HepG2 (cell line): ENCODE data around the gene SLC22A23. TPM values are rescaled to one million over a fixed set of nuclear protein-coding genes. Genes with fewer than 3 reads are reported as not detected.
A peak's percentile ranks its signal among the peaks of the same experiment; 100 is the strongest.

Experiments
- CENPX ChIP-seq: sonication (generic); formaldehyde crosslinking; IDR thresholded peaks from 2 replicates; pipeline ENCODE4 v1.9.0; 2021; ENCODE audit warnings: mild to moderate bottlenecking, missing genetic modification reagents, moderate library complexity
- ERF ChIP-seq: IDR thresholded peaks from 2 replicates; pipeline ENCODE4 v1.6.1; 2018; ENCODE audit warnings: missing biosample characterization, missing genetic modification reagents
- HMG20B ChIP-seq: conservative IDR thresholded peaks from 2 replicates; pipeline ENCODE4 v1.6.1; 2016; ENCODE audit warnings: missing genetic modification reagents, missing compliant biosample characterization
- KDM2A ChIP-seq: sonication (generic); formaldehyde crosslinking; IDR thresholded peaks from 2 replicates; pipeline ENCODE4 v1.4.0; 2020; ENCODE audit warnings: low read depth, missing genetic modification reagents, borderline replicate concordance
- KDM6A ChIP-seq: IDR thresholded peaks from 2 replicates; pipeline ENCODE4 v1.6.1; 2016; ENCODE audit warnings: low read depth
- KLF6 ChIP-seq: IDR thresholded peaks from 2 replicates; pipeline ENCODE4 v1.8.0; 2016; ENCODE audit warnings: missing biosample characterization, missing genetic modification reagents
- MTA1 ChIP-seq: sonication (generic); formaldehyde crosslinking; IDR thresholded peaks from 2 replicates; pipeline ENCODE4 v1.4.0; 2020; ENCODE audit warnings: missing genetic modification reagents, mild to moderate bottlenecking, borderline replicate concordance
- MTF2 ChIP-seq: sonication (generic); formaldehyde crosslinking; IDR thresholded peaks from 2 replicates; pipeline ENCODE4 v1.5.0; 2020; ENCODE audit warnings: missing genetic modification reagents, borderline replicate concordance
- RBM22 ChIP-seq: fragments of 200-400 bp; formaldehyde crosslinking; optimal IDR thresholded peaks from 2 replicates; pipeline ENCODE3; 2017; ENCODE audit warnings: mild to moderate bottlenecking, low read length, moderate library complexity
- SIX1 ChIP-seq: sonication (generic); formaldehyde crosslinking; IDR thresholded peaks from 2 replicates; pipeline ENCODE4 v1.4.0; 2020; ENCODE audit warnings: missing genetic modification reagents, borderline replicate concordance
- SMARCE1 ChIP-seq: fragments of 450-650 bp; IDR thresholded peaks from 2 replicates; pipeline ENCODE4 v1.6.1; 2017; ENCODE audit warnings: borderline replicate concordance
- SRSF9 ChIP-seq: fragments of 200-400 bp; formaldehyde crosslinking; IDR thresholded peaks from 2 replicates; pipeline ENCODE4 v1.6.1; 2018; ENCODE audit warnings: borderline replicate concordance, mild to moderate bottlenecking, low read depth, low read length; ENCODE audit not compliant: insufficient read depth, poor library complexity, severe bottlenecking
- ZBTB42 ChIP-seq: sonication (generic); formaldehyde crosslinking; IDR thresholded peaks from 2 replicates; pipeline ENCODE4 v1.5.0; 2020; ENCODE audit warnings: mild to moderate bottlenecking, missing genetic modification reagents
- ZMYM4 ChIP-seq: sonication (generic); formaldehyde crosslinking; IDR thresholded peaks from 2 replicates; pipeline ENCODE4 v1.8.1; 2023; ENCODE audit warnings: mild to moderate bottlenecking, missing genetic modification reagents
- ZNF207 ChIP-seq: fragments of 450-650 bp; IDR thresholded peaks from 2 replicates; pipeline ENCODE4 v1.6.1; 2016; ENCODE audit warnings: antibody characterized with exemption, borderline replicate concordance
- ZNF224 ChIP-seq: sonication (generic); formaldehyde crosslinking; IDR thresholded peaks from 2 replicates; pipeline ENCODE4 v1.5.0; 2020; ENCODE audit warnings: mild to moderate bottlenecking, missing genetic modification reagents
- ZNF430 ChIP-seq: sonication (generic); formaldehyde crosslinking; IDR thresholded peaks from 2 replicates; pipeline ENCODE4 v1.9.0; 2021; ENCODE audit warnings: mild to moderate bottlenecking, missing genetic modification reagents
- ZNF484 ChIP-seq: sonication (generic); formaldehyde crosslinking; IDR thresholded peaks from 2 replicates; pipeline ENCODE4 v1.5.1; 2020; ENCODE audit warnings: mild to moderate bottlenecking, low read depth, missing genetic modification reagents, borderline replicate concordance
- ZNF652 ChIP-seq: IDR thresholded peaks from 2 replicates; pipeline ENCODE4 v1.6.1; 2016; ENCODE audit warnings: low read depth, borderline replicate concordance
- ZNF841 ChIP-seq: sonication (generic); formaldehyde crosslinking; IDR thresholded peaks from 2 replicates; pipeline ENCODE4 v1.8.1; 2023; ENCODE audit warnings: missing genetic modification reagents, borderline replicate concordance
- polyA plus RNA-seq, 8 experiments: library from polyadenylated mRNA; depleted of rRNA in 3 of 8; stranded (reverse) in 7 of 8; unstranded in 1 of 8; fragments of >200 nt; fragmentation: Illumina TruSeq in 4 of 8; extraction: Trizol in 4 of 8; gene quantifications; 2 replicates each; pipeline versions ENCODE4 v1.2.1 to v1.2.3, GENCODE V29; 2011 to 2016; ENCODE audit warnings: low read depth in 4 of 8, missing spikeins in 1 of 8, mixed read lengths in 1 of 8; ENCODE audit not compliant: insufficient read depth in 1 of 8
- total RNA-seq, 5 experiments: library from RNA; depleted of rRNA; stranded (reverse); fragments of >200 nt; fragmentation: Illumina TruSeq; extraction: Trizol; gene quantifications; 2 replicates each; pipeline ENCODE4 v1.2.3, GENCODE V29; 2016; ENCODE audit warnings: low read depth in 1 of 5
- TF ChIP-seq, protein P1 (sequence below): sonication (generic); formaldehyde crosslinking; IDR thresholded peaks from 2 replicates; pipeline ENCODE4 v1.4.0; 2020; ENCODE audit warnings: missing genetic modification reagents
- TF ChIP-seq, protein P2 (sequence below): sonication (generic); formaldehyde crosslinking; IDR thresholded peaks from 2 replicates; pipeline ENCODE4 v1.5.1; 2020; ENCODE audit warnings: mild to moderate bottlenecking, missing genetic modification reagents
- TF ChIP-seq, protein P3 (sequence below): sonication (generic); formaldehyde crosslinking; IDR thresholded peaks from 2 replicates; pipeline ENCODE4 v1.4.0; 2020; ENCODE audit warnings: mild to moderate bottlenecking, low read depth, missing genetic modification reagents

SLC22A23 gene
- total and polyA plus RNA-seq, 2 of the 13 experiments (the other 11 are each of a cell fraction or from before 2014, with no cell fraction given): 11.8 to 17.5 TPM

DNA sequence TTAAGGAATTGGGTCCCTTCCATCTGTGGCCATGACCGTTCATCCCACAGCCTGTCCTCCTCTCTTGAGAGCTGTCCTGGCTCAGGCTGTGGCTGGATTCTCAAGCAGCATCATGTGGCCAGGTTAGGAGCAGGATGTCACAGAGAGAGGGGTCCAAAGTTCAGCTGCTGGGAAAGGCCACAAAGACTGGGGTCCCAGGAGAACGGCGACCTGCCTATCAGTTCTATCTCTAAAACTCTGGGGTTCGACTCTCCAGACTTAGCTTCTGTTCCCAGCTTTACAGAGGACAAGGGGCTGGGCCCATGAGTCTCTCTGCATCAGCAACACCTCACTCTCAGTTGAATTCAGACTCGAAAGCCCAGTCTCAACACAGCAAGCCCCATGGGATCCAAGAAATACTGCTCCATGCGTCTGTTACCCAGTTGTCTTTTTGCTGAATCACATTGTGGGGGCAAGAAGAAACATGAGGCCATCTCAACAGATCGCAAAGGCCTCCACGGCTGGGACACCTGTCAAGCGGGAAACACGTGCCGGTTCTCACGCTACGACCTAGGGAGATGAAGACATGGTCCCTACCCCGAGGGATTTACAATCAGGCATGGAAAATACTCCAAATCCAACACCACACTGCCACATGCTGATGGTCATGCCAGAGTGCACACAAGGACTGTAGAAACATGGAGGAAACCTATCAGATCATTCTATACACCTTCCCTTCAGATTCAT, 95.4 kb downstream of the SLC22A23 start (continued):
- TF ChIP-seq MTF2 (CRISPR knock-in tag) (no peak), ZNF484 (no peak), ZBTB42 (CRISPR knock-in tag) (no peak), SRSF9 (no peak), ZMYM4 (CRISPR knock-in tag) (no peak), SIX1 (no peak), MTA1 (peak; percentile 68; the same call in 1 of the 2 replicates), KDM6A (CRISPR knock-in tag) (peak; percentile 10; the same call in 1 of the 2 replicates), ZNF430 (CRISPR knock-in tag) (no peak), ZNF207 (no peak), CENPX (CRISPR knock-in tag) (no peak), ZNF841 (CRISPR knock-in tag) (no peak), RBM22 (peak; percentile 85), KDM2A (CRISPR knock-in tag) (peak; percentile 32; the same call in 1 of the 2 replicates), ZNF224 (CRISPR knock-in tag) (no peak), SMARCE1 (no peak), ERF (CRISPR knock-in tag) (0 out of 2 replicates have a peak, but pooled peaks have one; percentile 61), HMG20B (CRISPR knock-in tag) (no peak), KLF6 (no peak), ZNF652 (CRISPR knock-in tag) (no peak)
- TF ChIP-seq, protein P1, sequence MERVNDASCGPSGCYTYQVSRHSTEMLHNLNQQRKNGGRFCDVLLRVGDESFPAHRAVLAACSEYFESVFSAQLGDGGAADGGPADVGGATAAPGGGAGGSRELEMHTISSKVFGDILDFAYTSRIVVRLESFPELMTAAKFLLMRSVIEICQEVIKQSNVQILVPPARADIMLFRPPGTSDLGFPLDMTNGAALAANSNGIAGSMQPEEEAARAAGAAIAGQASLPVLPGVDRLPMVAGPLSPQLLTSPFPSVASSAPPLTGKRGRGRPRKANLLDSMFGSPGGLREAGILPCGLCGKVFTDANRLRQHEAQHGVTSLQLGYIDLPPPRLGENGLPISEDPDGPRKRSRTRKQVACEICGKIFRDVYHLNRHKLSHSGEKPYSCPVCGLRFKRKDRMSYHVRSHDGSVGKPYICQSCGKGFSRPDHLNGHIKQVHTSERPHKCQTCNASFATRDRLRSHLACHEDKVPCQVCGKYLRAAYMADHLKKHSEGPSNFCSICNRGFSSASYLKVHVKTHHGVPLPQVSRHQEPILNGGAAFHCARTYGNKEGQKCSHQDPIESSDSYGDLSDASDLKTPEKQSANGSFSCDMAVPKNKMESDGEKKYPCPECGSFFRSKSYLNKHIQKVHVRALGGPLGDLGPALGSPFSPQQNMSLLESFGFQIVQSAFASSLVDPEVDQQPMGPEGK (CRISPR knock-in tag): 0 out of 2 replicates have a peak, but pooled peaks have one; percentile 20
- TF ChIP-seq, protein P2, sequence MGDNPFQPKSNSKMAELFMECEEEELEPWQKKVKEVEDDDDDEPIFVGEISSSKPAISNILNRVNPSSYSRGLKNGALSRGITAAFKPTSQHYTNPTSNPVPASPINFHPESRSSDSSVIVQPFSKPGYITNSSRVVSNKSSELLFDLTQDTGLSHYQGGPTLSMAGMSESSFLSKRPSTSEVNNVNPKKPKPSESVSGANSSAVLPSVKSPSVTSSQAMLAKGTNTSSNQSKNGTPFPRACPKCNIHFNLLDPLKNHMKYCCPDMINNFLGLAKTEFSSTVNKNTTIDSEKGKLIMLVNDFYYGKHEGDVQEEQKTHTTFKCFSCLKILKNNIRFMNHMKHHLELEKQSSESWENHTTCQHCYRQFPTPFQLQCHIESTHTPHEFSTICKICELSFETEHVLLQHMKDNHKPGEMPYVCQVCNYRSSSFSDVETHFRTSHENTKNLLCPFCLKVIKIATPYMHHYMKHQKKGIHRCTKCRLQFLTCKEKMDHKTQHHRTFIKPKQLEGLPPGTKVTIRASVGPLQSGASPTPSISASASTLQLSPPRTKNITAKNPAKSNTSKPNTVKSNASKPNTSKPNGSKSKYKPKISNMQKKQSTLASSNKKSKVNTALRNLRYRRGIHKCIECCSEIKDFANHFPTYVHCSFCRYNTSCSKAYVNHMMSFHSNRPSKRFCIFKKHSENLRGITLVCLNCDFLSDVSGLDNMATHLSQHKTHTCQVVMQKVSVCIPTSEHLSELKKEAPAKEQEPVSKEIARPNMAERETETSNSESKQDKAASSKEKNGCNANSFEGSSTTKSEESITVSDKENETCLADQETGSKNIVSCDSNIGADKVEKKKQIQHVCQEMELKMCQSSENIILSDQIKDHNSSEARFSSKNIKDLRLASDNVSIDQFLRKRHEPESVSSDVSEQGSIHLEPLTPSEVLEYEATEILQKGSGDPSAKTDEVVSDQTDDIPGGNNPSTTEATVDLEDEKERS (CRISPR knock-in tag): no peak
- TF ChIP-seq, protein P3, sequence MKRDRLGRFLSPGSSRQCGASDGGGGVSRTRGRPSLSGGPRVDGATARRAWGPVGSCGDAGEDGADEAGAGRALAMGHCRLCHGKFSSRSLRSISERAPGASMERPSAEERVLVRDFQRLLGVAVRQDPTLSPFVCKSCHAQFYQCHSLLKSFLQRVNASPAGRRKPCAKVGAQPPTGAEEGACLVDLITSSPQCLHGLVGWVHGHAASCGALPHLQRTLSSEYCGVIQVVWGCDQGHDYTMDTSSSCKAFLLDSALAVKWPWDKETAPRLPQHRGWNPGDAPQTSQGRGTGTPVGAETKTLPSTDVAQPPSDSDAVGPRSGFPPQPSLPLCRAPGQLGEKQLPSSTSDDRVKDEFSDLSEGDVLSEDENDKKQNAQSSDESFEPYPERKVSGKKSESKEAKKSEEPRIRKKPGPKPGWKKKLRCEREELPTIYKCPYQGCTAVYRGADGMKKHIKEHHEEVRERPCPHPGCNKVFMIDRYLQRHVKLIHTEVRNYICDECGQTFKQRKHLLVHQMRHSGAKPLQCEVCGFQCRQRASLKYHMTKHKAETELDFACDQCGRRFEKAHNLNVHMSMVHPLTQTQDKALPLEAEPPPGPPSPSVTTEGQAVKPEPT (CRISPR knock-in tag): 0 out of 2 replicates have a peak, but pooled peaks have one; percentile 22
